Brain pericyte (primary cell): ENCODE measurements around the gene MAP2K2.

ENCODE experiments used
- DNase-seq: peaks from one replicate; pipeline ENCODE4 v3.0.0-alpha.2; 2012; ENCODE audit warnings: low read depth, low spot score

MAP2K2 gene

DNA sequence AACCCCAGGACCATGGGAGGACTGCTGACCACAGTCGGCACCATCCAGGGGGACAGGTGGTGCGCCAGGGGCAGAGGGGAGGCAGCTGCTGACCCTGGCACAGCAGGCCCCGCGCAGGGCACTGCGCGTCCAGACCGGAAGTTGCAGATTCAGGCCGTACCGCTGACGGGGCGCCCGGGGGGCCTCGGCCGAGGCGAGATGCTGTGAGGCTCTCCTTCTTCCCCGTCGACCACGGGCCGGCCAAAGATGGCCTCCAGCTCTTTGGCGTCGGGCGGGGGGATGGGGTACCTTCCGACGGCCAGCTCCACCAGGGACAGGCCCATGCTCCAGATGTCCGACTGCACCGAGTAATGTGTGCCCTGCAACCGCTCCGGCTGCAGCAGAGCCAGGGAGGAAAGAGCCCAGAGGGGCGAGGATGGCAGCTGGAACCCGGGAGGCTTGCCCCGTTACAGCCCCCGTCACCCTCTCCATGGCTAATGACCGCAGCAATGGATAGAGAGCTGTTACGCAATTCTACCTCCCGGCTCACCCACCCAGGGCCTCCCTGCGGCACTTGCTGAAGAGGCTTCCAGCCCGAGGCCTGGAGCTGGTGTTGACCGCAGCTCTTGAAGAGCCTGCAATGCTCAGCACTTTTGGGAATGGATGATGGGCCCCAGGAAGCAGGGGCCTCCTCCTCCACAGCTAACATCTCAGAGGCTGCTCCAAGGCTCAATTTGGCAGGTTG, 24.7 kb downstream of the MAP2K2 start:
- DNase-seq: no peak

DNA sequence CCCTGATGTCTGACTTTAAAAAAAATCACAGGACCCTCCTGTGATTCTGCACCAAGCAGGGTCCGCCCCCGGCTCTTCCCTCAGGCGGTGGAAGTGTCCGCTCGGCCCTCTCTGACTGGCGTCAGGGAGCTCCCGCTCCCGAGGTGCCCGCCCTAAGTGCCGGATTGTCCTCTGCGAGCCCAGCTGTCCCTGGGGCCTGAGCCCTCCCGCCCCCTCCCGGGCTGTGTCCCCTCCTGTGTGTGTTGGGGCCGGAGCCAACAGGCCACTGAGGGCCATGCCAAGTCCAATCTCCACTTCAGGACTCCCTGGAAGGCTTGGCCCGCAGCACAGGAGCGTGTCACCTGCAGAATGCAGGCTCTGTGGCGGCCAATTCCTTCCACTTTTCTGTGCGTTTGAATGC, 25.4 kb downstream of the MAP2K2 start:
- no peak for DNase-seq

DNA sequence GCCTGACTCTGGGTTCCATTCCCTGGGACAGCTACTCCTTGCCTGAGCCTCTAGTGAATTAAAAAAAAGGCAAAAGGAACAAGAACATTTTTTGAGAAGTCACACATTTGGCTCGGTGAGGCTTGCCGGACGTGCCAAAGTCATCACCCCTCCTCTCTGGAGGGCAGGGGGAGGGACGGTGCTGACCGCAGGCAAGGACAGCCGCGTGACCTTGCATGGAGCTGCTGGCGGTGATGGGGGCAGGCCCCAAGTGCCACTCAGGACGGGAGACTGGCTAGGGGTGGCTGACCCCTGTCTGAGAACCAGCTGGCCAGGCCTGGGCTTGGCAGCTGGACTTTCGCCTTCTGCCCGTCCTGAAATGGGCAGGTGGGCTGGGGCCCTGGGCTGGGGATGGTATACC, 26.4 kb downstream of the MAP2K2 start:
- DNase-seq: no peak

DNA sequence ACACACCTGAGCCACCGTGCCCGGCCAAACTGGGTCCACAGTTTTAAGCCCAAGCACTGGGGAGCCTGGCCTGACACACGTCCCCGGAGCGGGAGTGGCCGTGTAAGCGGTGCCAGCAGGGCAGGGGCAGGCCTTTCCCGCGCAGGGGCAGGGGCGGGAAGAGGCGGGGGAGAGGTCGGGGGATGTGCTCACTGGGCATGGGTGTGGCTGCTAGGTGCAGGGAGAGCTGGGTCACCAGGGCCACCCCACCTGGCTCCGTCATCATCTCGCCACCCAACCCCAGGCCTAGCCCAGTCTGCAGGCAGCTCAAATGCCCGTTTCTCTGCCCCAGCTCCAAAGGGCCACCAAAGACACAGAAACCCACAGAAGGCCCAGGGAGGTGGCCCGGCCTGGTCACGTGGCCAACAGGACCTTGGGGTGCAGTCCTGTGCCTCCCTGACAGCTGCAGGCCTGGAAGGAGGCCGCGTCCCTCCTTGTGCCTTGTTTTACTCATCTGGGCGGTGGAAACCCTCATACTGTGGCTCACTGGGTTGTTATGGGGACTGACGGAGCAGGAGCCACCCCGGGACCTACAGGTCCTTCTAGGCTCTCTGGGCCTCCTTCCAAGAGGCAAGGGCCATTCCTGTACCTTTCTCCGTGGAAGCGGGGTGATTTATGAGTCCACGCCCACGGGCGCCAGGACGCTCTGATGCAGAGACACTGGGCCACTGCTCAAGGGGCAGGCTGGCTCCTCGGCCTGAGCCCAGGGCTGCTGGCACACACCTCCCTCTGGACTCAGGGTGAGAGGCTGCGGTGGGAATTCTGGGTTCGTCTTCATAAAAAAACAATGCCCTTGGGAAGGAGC, 27.7 kb downstream of the MAP2K2 start:
- DNase-seq: no peak

DNA sequence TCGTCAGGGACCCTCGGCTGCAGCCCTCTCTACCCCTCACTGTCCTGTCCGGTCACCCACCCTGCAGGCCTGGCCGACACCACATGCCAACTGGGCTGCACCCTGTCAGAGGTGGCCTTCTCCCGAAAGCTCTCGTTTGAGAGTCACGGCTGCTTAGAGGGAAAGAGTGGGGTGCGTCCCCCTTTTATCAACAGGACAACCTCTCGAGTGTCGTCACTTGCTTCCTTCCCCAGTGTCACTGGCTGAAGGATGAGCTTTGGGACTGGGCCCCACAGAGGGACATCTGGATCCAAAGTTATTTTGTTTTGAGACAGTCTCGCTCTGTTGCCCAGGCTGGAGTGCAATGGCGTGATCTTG, 28.5 kb downstream of the MAP2K2 start:
- no peak for DNase-seq

DNA sequence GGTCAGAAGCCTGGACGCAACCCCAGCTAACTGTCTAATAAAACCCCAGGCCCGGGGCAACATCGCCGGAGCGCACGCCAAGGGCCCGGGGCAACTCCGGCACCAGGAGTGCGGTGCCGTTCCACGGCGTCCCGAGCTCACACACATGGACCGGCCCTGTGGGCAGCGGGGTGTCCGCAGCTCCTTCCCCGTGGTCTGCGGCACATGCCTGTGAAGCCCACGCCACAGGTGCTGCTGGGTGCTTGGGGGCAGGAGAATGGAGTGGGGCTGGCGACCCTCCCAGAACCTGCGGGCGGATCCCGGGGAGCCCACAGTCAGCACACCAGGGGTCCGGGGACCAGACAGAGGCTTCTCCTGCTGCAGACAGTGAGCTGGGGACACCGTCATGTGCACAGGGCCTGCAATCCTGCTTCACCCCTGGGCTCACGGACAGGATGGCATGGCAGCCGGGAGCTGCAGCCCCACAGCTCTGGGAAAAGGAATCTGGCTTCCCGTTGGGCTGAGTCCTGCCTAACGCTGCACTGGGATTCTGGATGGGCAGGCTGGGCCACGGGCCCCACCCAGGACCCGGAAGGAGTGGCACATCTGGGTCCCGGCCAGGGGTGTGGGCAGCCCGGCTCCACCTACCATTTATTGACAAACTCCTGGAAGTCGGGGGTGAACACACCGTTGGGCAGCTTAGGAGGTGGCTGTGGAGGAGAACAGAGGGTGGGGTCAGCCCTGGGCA, 29.0 kb downstream of the MAP2K2 start:
- no peak for DNase-seq

DNA sequence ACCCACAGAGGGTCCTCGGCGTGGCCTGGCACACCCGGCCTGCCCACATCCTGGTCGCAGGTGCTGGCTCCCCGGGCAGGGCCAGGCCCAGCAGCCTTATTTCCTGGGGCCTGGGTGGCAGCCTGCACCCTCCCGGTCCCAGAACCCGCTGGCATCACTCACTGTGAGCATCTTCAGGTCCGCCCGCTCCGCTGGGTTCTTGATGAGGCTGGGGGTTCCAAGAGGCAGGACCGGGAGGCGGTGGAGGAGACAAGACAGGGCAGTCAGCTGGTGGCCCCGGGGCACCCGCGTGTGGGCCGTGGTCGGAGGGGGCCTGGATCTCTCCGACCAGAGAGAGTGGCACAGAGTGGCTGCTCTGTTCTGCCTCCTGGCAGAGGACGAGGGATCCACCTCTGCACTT, 29.6 kb downstream of the MAP2K2 start:
- no peak for DNase-seq

DNA sequence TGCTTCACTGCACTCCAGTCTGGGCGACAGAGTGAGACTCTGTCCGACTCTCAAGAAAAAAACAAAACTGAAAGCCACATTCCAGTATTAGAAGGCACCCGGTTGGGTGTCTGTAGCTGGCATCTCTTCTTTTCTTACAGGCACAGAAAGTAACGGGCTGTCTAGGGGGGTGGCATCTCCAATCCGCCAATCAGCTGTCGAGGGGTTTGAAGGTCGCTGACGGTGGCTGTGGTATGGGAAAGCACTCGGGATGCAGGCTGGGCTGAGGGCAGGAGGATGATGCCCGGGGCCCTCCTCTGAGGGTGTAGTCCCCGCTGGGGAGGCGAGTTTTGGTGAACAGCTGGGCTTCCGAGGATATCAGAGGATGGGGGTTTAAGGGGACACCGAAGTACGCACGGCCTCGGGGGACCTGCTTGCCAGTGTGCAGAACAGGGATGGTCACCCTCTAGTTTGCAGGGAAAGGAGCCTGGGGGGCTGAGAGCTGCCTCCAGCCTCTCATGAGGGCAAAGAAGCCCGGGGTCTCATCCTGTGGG, 30.2 kb downstream of the MAP2K2 start:
- no peak for DNase-seq

DNA sequence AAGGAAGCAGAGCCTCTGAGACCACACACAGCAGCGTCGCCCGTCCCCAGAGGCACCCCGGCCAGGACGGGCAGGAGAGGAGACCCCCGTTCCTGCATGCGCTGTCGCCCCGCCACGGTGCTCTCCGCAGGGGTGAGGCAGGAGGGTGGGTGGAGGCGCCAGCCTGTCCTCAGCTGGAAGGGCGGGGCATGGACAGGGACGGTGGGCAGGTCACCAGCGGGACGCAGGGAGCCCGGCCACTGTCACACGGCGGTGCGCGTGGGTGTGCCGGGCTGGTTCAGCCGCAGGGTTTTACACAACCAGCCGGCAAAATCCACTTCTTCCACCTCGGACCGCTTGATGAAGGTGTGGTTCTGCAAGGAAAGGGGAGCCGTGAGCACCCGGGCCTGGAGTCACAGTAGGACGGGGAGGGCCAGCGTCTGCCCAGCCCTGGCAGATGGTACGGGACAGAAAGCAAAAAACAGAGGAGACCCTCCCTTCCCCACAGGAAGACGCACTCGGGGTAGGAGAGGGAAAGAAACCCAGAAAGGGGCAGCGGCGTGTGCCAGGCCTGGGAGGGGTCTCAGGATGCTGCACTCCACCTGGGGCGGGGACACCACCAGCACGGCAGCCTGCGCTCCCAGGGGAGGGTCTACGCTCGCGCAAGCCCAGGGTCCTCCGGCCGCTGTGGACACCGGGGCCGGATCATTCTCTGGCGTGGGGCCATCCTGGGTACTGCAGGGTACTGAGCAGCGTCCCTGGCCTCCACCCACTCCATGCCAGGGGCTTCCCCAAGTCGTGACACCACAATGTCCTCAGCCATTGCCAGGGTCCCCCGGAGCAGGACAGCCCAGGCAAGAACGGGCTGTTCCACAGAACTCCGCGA, 33.3 kb downstream of the MAP2K2 start:
- DNase-seq: no peak

DNA sequence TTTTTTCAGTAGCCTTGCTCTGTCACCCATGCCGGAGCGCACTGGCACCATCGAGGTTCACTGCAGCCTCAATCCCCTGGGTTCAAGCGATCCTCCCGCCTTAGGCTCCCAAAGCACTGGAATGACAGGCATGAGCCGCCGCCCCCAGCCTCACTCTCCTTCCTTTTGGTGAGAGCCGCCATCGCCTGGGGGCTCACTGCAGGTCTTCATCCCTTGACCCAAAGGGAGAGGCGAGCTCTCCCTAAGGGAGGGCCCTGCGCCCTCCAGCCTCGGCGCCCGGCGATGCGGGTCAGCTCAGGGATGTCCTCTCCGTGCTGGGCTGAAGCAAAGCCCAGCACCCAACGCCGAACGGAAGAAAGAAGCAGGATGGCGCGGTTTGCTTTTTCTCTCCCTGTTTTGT, 34.0 kb downstream of the MAP2K2 start:
- DNase-seq: no peak

DNA sequence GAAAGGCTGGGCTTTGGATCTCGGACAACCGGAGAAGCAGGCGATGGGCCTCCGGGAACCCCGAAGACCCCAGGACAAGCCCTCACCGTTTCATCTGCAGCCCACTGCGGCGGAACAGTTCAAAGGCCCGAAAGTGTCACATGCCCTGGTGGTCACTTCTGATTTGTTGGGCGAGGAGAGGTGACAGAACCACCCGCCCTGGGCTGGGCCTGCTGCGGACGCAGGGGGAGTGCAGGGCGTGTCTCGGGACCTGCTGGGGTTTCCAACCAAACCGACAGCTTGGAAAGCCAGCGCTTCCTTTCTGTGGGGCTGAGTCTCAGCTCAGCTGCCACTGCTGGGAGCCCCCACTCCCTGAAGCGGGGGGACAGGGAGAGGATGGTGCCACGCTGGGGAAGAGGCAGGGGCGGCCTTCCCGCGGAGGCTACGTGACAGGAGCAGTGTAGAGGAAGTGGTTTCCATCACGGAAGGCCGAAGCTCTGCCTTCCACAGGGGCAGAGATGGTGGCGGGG, 34.5 kb downstream of the MAP2K2 start:
- DNase-seq: no peak

DNA sequence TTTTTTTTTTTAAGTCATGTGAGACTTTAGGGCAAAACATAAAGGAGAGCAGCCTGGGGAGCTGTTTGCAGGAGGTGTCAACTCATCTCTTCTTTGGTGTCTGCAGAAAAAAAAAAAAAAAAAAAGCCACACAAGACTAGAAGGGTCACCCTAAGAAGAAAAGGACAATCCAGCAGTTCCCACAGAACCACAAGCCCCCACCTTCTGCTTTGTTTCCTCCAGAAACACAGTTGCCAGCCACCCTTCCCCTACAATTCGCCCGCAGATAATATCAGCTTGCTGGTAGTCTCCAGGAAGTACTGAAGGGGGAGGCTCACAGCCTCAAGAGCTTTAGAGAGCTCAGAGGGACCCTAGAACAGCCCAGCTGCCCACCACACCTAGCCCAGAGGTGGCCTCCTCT, 34.9 kb downstream of the MAP2K2 start:
- no peak for DNase-seq

DNA sequence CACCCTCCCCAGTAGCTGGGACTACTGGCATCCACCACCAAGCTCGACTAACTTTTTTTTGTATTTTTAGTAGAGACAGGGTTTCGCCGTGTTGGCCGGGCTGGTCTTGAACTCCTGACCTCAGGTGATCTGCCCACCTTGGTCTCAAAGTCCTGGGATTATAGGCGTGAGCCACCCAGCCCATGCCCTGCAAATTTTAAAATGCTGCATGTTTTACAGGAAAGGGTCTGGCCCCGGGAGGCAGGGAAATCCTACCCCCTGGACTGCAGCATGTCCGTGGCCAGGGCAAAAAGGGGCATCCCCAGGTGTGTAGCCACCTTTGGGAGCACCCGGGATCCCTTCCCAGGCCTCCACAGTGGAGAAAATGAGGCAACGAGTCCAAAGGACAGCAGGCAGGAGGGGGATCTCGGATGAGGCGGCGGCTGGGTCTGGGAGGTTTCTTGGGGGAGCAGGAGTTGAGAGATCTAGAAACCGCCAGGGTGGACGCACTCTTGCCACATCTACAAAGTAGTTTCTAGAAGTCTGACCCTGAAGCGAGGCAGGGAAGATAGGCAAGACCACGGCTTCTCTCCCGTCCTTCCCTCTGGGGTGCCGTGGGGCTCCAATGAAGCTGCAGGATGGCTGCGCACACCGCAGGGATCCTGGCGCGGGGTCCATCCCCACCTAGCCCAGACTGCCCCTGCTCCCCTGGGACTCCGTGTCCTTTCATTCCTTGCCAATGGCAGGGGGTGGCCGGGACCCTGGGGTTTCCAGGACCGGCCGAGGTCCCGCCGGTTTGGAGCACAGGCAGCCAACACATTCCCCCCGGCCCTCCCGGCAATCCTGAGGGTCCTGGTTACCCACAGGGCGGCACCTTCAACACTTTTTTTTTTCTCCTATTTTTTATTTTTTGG, 35.9 kb downstream of the MAP2K2 start:
- no peak for DNase-seq

DNA sequence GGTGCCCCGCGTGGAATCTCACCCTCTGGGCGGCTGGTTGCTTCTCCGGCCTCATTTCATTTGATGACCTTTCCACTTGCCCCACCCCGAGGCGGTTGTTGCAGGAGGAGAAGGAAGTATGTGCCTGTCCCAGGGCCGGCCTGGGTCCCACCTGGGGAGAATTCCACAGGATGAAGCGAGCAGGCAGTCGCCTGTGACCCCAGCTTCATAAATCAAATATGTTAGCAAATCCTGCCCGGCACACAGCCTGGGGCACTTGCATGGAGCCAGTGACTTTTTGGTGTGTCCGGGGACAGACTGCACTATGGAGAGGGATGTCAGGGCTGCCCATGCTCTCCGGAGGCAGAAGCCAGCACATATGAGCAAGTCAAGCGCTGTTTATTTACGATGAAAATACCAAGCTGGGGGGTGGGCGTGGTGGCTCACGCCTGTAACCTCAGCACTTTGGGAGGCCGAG, 37.5 kb downstream of the MAP2K2 start:
- DNase-seq: no peak

DNA sequence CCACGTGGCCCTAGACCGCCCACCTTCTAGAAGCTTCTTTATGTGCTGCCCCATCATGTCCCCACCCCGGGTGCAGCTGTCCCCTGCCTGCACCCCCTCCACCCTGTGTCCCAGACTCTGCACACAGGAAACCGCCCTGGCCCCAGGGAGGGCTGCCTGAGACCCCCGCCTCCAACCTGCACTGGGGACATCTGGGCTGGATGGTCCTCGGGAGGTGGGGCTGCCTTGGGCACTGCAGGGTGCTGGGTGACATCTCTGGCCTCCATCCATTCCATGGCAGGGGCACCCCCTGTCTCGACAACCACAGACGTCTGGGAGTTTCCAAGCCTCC, 39.4 kb downstream of the MAP2K2 start:
- no peak for DNase-seq

DNA sequence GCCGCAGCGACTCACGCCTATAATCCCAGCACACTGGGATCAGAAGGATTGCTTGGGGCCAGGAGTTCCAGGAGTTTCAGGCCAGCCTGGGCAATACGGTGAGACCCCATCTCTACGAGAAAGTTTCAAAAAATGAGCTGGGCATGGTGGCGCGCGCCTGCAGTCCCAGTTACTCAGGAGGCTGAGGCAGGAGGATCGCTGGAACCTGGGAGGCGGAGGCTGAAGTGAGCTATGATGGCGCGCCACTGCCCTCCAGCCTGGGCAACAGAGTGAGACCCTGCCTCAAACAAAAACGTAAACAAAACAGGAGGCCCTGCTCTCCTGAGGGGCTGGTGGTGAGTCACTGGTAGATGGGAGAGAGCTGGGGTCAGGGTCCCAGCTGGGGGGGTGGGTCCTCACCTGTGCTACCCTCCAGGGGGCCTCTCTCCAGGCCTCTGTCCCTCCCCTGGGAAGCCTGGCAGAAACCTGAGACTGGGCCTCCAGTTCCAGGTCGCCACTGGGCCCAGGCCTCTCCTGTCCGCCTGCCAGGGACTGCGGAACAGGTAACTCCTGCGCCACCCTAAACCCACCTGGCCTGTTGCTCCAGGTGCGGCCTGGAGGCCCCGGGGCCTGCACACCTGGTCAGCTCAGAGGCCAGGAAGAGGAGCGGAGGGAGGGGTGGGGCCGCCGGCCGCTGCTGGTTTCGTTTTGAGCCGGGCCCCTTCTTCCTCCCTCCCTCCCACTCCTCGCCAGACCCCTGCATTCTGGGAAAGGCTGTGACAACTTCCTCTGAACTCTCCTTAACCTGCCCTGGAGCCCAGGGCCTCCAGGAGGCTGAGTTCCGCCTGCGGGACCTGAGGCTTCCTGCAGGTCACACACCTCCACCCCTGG, 40.0 kb downstream of the MAP2K2 start:
- DNase-seq: no peak

DNA sequence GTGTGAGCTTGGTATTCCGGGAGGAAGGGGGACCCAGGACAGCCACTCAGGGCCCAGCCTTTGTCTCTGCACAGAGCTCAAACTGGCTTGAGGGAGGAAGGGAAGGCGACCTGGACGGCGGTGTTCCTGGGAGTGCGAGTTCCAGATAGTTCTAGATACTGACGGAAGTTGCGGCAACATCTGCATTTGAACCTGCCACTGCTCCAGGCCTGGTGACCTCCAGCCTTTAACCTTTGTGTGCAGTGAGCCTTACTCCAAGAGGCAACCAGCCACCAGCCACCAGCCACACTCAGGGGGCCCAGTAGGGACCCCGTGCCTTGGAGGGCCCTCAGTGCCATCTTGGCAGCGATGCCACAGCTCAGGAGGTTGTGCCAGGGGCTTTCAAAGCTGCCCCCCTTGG, 41.8 kb downstream of the MAP2K2 start:
- DNase-seq: no peak

DNA sequence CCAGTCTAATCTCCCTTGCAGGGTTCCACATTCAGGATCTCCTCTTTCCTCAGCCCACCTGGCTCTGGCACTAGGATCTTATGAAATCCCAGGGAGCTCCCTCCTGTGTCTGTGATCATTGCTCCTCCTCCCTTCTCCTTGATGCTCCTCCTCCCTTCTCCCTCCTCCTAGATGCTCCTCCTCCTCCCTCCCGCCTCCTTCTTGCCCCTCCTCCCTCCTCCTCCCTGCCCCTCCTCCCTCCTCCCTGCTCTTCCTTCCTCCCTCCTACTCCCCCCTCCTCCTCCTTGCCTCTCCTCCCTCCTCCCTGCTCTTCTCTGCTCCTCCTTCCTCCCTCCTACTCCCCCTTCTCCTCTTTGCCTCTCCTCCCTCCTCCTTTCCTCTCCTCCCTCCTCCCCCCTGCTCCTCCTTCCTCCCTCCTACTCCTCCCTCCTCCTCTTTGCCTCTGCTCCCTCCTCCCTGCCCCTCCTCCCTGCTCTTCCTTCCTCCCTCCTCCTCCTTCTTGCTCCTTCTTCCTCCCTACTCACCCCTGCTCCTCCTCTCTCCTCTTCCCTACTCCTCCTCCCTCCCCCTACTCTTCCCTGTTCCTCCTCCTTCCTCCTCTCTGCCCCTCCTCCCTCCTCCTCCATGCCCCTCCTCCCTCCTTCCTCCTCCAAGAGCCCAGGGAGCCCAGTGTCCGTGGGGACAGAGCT, 42.3 kb downstream of the MAP2K2 start:
- DNase-seq: no peak

DNA sequence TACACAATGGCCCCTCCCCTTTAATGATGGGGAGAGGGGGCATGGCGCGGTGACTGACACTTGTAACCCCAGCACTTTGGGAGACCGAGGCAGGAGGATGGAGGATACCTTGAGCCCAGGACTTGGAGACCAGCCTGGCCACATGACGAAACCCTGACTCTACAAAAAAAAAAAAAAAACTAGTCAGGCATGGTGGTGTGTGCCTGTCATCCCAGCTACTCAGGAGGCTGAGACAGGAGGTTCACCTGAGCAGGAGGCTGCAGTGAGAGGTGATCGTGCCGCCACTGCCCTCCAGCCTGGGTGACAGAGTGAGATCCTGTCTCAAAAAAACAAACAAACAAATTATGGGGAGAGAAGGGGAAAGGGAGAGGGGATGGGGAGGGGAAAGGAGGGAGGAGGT, 43.4 kb downstream of the MAP2K2 start:
- no peak for DNase-seq
